ENCODE results near the gene ZNF263. TPM values are rescaled to one million over a fixed set of nuclear protein-coding genes. Genes with fewer than 3 reads are reported as not detected.
A peak's percentile ranks its signal among the peaks of the same experiment; 100 is the strongest.

The ZNF263 gene
- total RNA-seq (2011; cell fraction: chromatin; rRNA removed; ENCODE audit: low replicate concordance): 33.7 and 52.6 TPM in 2 replicates
- total RNA-seq (2011; cell fraction: nucleolus; rRNA removed): 30.8 and 32.5 TPM in 2 replicates
- total RNA-seq (2011; cell fraction: nucleoplasm; rRNA removed): 28.2 and 28.9 TPM in 2 replicates
- total RNA-seq (2014; rRNA removed): 45.9 and 48.3 TPM in 2 replicates
- 31.8 and 33.5 TPM in 2 replicates for total RNA-seq (2014; rRNA removed; fragmentation: Illumina TruSeq; extraction: Trizol)
- 36.2 and 36.8 TPM in 2 replicates for total RNA-seq (2015; rRNA removed; fragmentation: Illumina TruSeq; extraction: Trizol)
- 26.3 and 30.6 TPM in 2 replicates for total RNA-seq (2021)
- 8.6 and 11.0 TPM in 2 replicates for polyA plus RNA-seq (2011; rRNA removed)
- 8.6 and 14.4 TPM in 2 replicates for polyA plus RNA-seq (2011; cell fraction: cytosol; rRNA removed)
- polyA plus RNA-seq (2011; cell fraction: nucleus; rRNA removed): 18.9 and 32.2 TPM in 2 replicates
- polyA plus RNA-seq (2012): 26.0 and 30.5 TPM in 2 replicates
- polyA plus RNA-seq (2014; fragmentation: Illumina TruSeq; extraction: Trizol): 34.1 and 35.5 TPM in 2 replicates
- 1 to 10 TPM; 4.6 to 4.8 TPM for polyA plus RNA-seq (2014; fragmentation: Nextera tagmentation; extraction: Ambion mirVana)
- 27.5 and 36.0 TPM in 2 replicates for polyA plus RNA-seq (2014; rRNA removed)
- 12.8 and 13.9 TPM in 2 replicates for polyA minus RNA-seq (2011; rRNA and poly(A)+ RNA removed)
- polyA minus RNA-seq (2011; cell fraction: cytosol; rRNA and poly(A)+ RNA removed): 10.7 and 14.5 TPM in 2 replicates
- polyA minus RNA-seq (2011; cell fraction: nucleus; rRNA and poly(A)+ RNA removed): 14.7 and 20.1 TPM in 2 replicates
- Bru-seq, nascent RNA: percentile 70 among the genes with signal in this experiment
- BruChase-seq, experiment 1, labeled RNA remaining after a 2-hour chase: percentile 78 among the genes with signal in this experiment
- BruChase-seq, experiment 2, labeled RNA remaining after a 6-hour chase: percentile 83 among the genes with signal in this experiment
- long read RNA-seq, experiment 1, transcript ZNF263-201 (6 exons, 3,830 nt): minor isoform, 16 of 118 reads
- long read RNA-seq, experiment 1, transcript ZNF263-208 (3 exons, 851 nt): major isoform, 37 of 118 reads
- long read RNA-seq, experiment 1, transcript ZNF263-205 (2 exons, 1,139 nt): minor isoform, 26 of 118 reads
- long read RNA-seq, experiment 1, partial matches to known transcripts: 20 of 118 reads
- long read RNA-seq, experiment 1, other reads (novel, unspliced or antisense): 19 of 118 reads
- long read RNA-seq, experiment 2, transcript ZNF263-205 (2 exons, 1,139 nt): major isoform, 8 of 37 reads
- long read RNA-seq, experiment 2, transcript ZNF263-208 (3 exons, 851 nt): major isoform, 8 of 37 reads
- long read RNA-seq, experiment 2, partial matches to known transcripts: 10 of 37 reads
- long read RNA-seq, experiment 2, other reads (novel, unspliced or antisense): 11 of 37 reads
- long read RNA-seq, experiment 3, partial matches to known transcripts: 1 of 11 reads
- long read RNA-seq, experiment 3, other reads (novel, unspliced or antisense): 5 of 11 reads

GRCh38 chr16:3282730-3283542 is at the start of gene ZNF263:
TSS of gene ZNF263 (plus strand) at chr16:3283491. CDS start at chr16:3283819, 328 bp downstream.
- POLR2A ChIA-PET: interaction anchor here (0.6 to 3.1 kb wide), 31 partner anchors 9 to 608 kb away, joined by 3 to 15 read pairs (median 4); partner anchors contain the start of genes CLUAP1, TIGD7, ZNF174 and ZNF75A
- H3K9me1 ChIP-seq (ENCODE audit: control insufficient read depth, insufficient read depth, low read length): no peaks in the 10 kb centered on the region
- intact Hi-C loops (cut with micrococcal nuclease): loop anchor here (2.0 kb wide), 1 partner anchor 18 kb away; no protein-coding TSS in a partner anchor
- WGBS (ENCODE audit: insufficient coverage, low coverage, missing lambda C conversion rate): under 1% methylated on average over 60 of the region's 72 CpGs
- peak; percentile 99 for FAIRE-seq
- H3K36me3 ChIP-seq (ENCODE audit: control insufficient read depth, insufficient read depth, low read length): peaks cover 22% of the 10 kb centered on the region; the same call in 2 of the 3 replicates
- H4K20me1 ChIP-seq (replicated peaks; ENCODE audit: control insufficient read depth, insufficient read depth, low read length): no peaks in the 10 kb centered on the region
- peak within 1 kb of the TSS; percentile 96 to 99 for H3K9ac ChIP-seq (ENCODE audit: insufficient read depth in 1 of 2, low read depth in 2 of 2, low read length in 2 of 2)
- in situ Hi-C loops (cut with MboI): no loop called here
- H3K27ac ChIP-seq (ENCODE audit: extremely low read depth, low read depth, low read length): peak within 1 kb of the TSS; percentile 100
- H3K4me1 ChIP-seq (replicated peaks in 1 of 2; ENCODE audit: control insufficient read depth in 2 of 2, insufficient read depth in 2 of 2, low read length in 2 of 2): peaks cover 8 to 22% of the 10 kb centered on the region in 2 experiments; a peak in 4 of 5 replicates
- H2AFZ ChIP-seq (ENCODE audit: low read depth, low read length): peak within 1 kb of the TSS; percentile 97
- H3K4me2 ChIP-seq (ENCODE audit: insufficient read depth, low read length): peak within 1 kb of the TSS; percentile 98
- peaks cover 32% of the 10 kb centered on the region for H3K79me2 ChIP-seq (ENCODE audit: control insufficient read depth, insufficient read depth, low read length)
- no peaks in the 10 kb centered on the region for H3K27me3 ChIP-seq (ENCODE audit: control insufficient read depth in 2 of 2, insufficient read depth in 2 of 2, low read length in 2 of 2)
- H3K4me3 ChIP-seq: peak within 1 kb of the TSS; percentile 93
- H3K9me3 ChIP-seq (replicated peaks; ENCODE audit: control insufficient read depth, insufficient read depth, low read depth, low read length): peaks cover 3% of the 10 kb centered on the region
- peak; percentile 94 to 98 (median 97) for DNase-seq (ENCODE audit: extremely low read depth in 1 of 4, low spot score in 3 of 4)
- CTCF ChIA-PET (ENCODE audit: low intra/inter-chr PET ratio): no interaction called here
- ATAC-seq: peak; percentile 97
- BruUV-seq (replicated peaks): no TSS peak
- TF ChIP-seq MTA3 (IDR thresholded peaks at IDR 0.05; ENCODE audit: borderline replicate concordance) (peak; percentile 60; the same call in 1 of the 2 replicates), DPF2 (IDR thresholded peaks at IDR 0.05) (peak; percentile 52; the same call in 1 of the 2 replicates), MBD2 (IDR thresholded peaks at IDR 0.05; ENCODE audit: borderline replicate concordance, low read depth) (peak; percentile 69), CREB3L1 (IDR thresholded peaks at IDR 0.05; ENCODE audit: borderline replicate concordance, low read depth) (peak; percentile 98), NRF1 (conservative IDR thresholded peaks at IDR 0.05 in 1 of 2, IDR thresholded peaks at IDR 0.05 in 1 of 2) (peak; percentile 94), SETDB1 (IDR thresholded peaks at IDR 0.05; ENCODE audit: low read length) (no peak), ZNF77 (CRISPR knock-in tag; IDR thresholded peaks at IDR 0.05) (no peak), GATAD2B (IDR thresholded peaks at IDR 0.05; ENCODE audit: borderline replicate concordance) (peak; percentile 73; the same call in 1 of the 2 replicates), PBX2 (CRISPR knock-in tag; IDR thresholded peaks at IDR 0.05; ENCODE audit: low read depth) (no peak), PBX2 (tag; conservative IDR thresholded peaks at IDR 0.05; ENCODE audit: low read depth) (0 out of 2 replicates have a peak, but pooled peaks have one; percentile 9)
